H9 (cell line): Measurements from ENCODE around the gene ACACA. TPM values are rescaled to one million over a fixed set of nuclear protein-coding genes. Genes with fewer than 3 reads are reported as not detected.

Experiments used
- DNase-seq: peaks from one replicate; pipeline ENCODE4 v3.0.0-alpha.2; 2017
- H2AFZ ChIP-seq: one replicate; pipeline ENCODE4 v1.6.1; 2013; ENCODE audit warnings: mild to moderate bottlenecking, low read length, control low read depth, moderate library complexity
- H2AK5ac ChIP-seq: 2 replicates; pipeline ENCODE4 v1.6.1; 2013; ENCODE audit warnings: low read length, control low read depth, mixed read lengths; ENCODE audit not compliant: insufficient read length
- H2BK120ac ChIP-seq: one replicate; pipeline ENCODE4 v1.6.1; 2013; ENCODE audit warnings: low read depth, mild to moderate bottlenecking, low read length, control low read depth, inconsistent platforms; ENCODE audit not compliant: poor library complexity, severe bottlenecking
- H2BK12ac ChIP-seq: 2 replicates; pipeline ENCODE4 v1.6.1; 2013; ENCODE audit warnings: low read length, control low read depth, mixed read lengths, low read depth; ENCODE audit not compliant: insufficient read length
- H2BK15ac ChIP-seq: 2 replicates; pipeline ENCODE4 v1.6.1; 2013; ENCODE audit warnings: low read depth, low read length, control low read depth
- H2BK20ac ChIP-seq: one replicate; pipeline ENCODE4 v1.6.1; 2013; ENCODE audit warnings: low read depth, mild to moderate bottlenecking, low read length, control low read depth, inconsistent platforms; ENCODE audit not compliant: poor library complexity, severe bottlenecking
- H2BK5ac ChIP-seq: 2 replicates; pipeline ENCODE4 v1.6.1; 2013; ENCODE audit warnings: low read length, control low read depth, mixed read lengths; ENCODE audit not compliant: insufficient read length
- H3K14ac ChIP-seq: 2 replicates; pipeline ENCODE4 v1.6.1; 2013; ENCODE audit warnings: low read length, control low read depth; ENCODE audit not compliant: insufficient read depth
- H3K18ac ChIP-seq: 2 replicates; pipeline ENCODE4 v1.6.1; 2013; ENCODE audit warnings: low read depth, mild to moderate bottlenecking, mixed read lengths, low read length, control low read depth; ENCODE audit not compliant: insufficient read length
- H3K23ac ChIP-seq: 2 replicates; pipeline ENCODE4 v1.6.1; 2013; ENCODE audit warnings: low read length, control low read depth, mixed read lengths, low read depth; ENCODE audit not compliant: insufficient read length
- H3K23me2 ChIP-seq: 2 replicates; pipeline ENCODE4 v1.6.1; 2013; ENCODE audit warnings: low read depth, mild to moderate bottlenecking, mixed read lengths, low read length, control low read depth; ENCODE audit not compliant: insufficient read length, poor library complexity, severe bottlenecking
- H3K27ac ChIP-seq: 2 replicates; pipeline ENCODE4 v1.5.1; 2013; ENCODE audit warnings: low read length, control low read depth, mixed read lengths, low read depth; ENCODE audit not compliant: insufficient read length
- H3K27me3 ChIP-seq: 2 replicates; pipeline ENCODE4 v1.6.1; 2013; ENCODE audit warnings: low read length, control low read depth, inconsistent platforms; ENCODE audit not compliant: insufficient read depth
- H3K4ac ChIP-seq: 2 replicates; pipeline ENCODE4 v1.6.1; 2013; ENCODE audit warnings: low read depth, mild to moderate bottlenecking, control low read depth, inconsistent platforms, low read length, moderate library complexity
- H3K4me1 ChIP-seq: 2 replicates; pipeline ENCODE4 v1.6.1; 2013; ENCODE audit warnings: low read length, control low read depth, inconsistent platforms; ENCODE audit not compliant: insufficient read depth
- H3K4me2 ChIP-seq: 2 replicates; pipeline ENCODE4 v1.6.1; 2013; ENCODE audit warnings: low read length, control low read depth, mixed read lengths; ENCODE audit not compliant: insufficient read length, insufficient read depth
- H3K56ac ChIP-seq: 2 replicates; pipeline ENCODE4 v1.6.1; 2013; ENCODE audit warnings: low read depth, mild to moderate bottlenecking, mixed read lengths, low read length, control low read depth; ENCODE audit not compliant: insufficient read length
- H3K79me1 ChIP-seq: 2 replicates; pipeline ENCODE4 v1.6.1; 2013; ENCODE audit warnings: low read depth, mild to moderate bottlenecking, moderate library complexity, low read length, control low read depth, inconsistent platforms; ENCODE audit not compliant: insufficient read depth, poor library complexity, severe bottlenecking
- H3K79me2 ChIP-seq: 2 replicates; pipeline ENCODE4 v1.6.1; 2013; ENCODE audit warnings: low read length, control low read depth, inconsistent platforms; ENCODE audit not compliant: insufficient read depth
- H3K9ac ChIP-seq: 2 replicates; pipeline ENCODE4 v1.6.1; 2013; ENCODE audit warnings: low read length, control low read depth, mixed read lengths; ENCODE audit not compliant: insufficient read length; ENCODE audit errors: extremely low read depth
- H3K9me3 ChIP-seq: one replicate; pipeline ENCODE4 v1.6.1; 2013; ENCODE audit warnings: low read depth, low read length, inconsistent platforms; ENCODE audit not compliant: control insufficient read depth
- H3T11ph ChIP-seq: one replicate; pipeline ENCODE4 v1.6.1; 2013; ENCODE audit warnings: mild to moderate bottlenecking, low read length, control low read depth, inconsistent platforms
- H4K20me1 ChIP-seq: one replicate; pipeline ENCODE4 v1.6.1; 2013; ENCODE audit not compliant: control insufficient read depth, insufficient read length, insufficient read depth
- H4K5ac ChIP-seq: 2 replicates; pipeline ENCODE4 v1.6.1; 2013; ENCODE audit warnings: low read depth, mild to moderate bottlenecking, mixed read lengths, low read length, control low read depth; ENCODE audit not compliant: insufficient read length
- H4K8ac ChIP-seq: replicated peaks from 2 replicates; pipeline ENCODE4 v1.6.1; 2013; ENCODE audit warnings: low read length, control low read depth, mixed read lengths, low read depth; ENCODE audit not compliant: insufficient read length
- H4K91ac ChIP-seq: 2 replicates; pipeline ENCODE4 v1.6.1; 2013; ENCODE audit warnings: low read depth, mild to moderate bottlenecking, moderate library complexity, mixed read lengths, low read length, control low read depth; ENCODE audit not compliant: insufficient read length
- H3K27ac Mint-ChIP-seq, 3 experiments: 2 replicates in 2 of 3; 3 replicates in 1 of 3; pipeline ENCODE4 v1.8.0; 2020 to 2021; ENCODE audit warnings: mixed read lengths in 3 of 3, mild to moderate bottlenecking in 1 of 3, moderate library complexity in 1 of 3
- H3K27me3 Mint-ChIP-seq: 2 replicates; pipeline ENCODE4 v1.8.0; 2021; ENCODE audit warnings: low read depth, mild to moderate bottlenecking, moderate library complexity, mixed read lengths
- H3K36me3 Mint-ChIP-seq, 3 experiments: 2 replicates in 2 of 3; 3 replicates in 1 of 3; pipeline ENCODE4 v1.8.0; 2020 to 2021; ENCODE audit warnings: low read depth in 3 of 3, mixed read lengths in 3 of 3; ENCODE audit not compliant: insufficient read depth in 1 of 3
- H3K4me1 Mint-ChIP-seq, 2 experiments: 2 replicates each; pipeline ENCODE4 v1.8.0; 2020; ENCODE audit warnings: mixed read lengths in 2 of 2
- H3K4me3 Mint-ChIP-seq, 2 experiments: 2 replicates in 1 of 2; 3 replicates in 1 of 2; pipeline ENCODE4 v1.8.0; 2020 to 2021; ENCODE audit warnings: mild to moderate bottlenecking in 2 of 2, mixed read lengths in 2 of 2, moderate library complexity in 1 of 2
- H3K9me3 Mint-ChIP-seq, 2 experiments: 2 replicates in 1 of 2; 3 replicates in 1 of 2; pipeline ENCODE4 v1.8.0; 2020; ENCODE audit warnings: mild to moderate bottlenecking in 2 of 2, mixed read lengths in 2 of 2, moderate library complexity in 1 of 2
- CTCF ChIP-seq: fragments of 200-600 bp; sonication (generic); conservative IDR thresholded peaks from 3 replicates; pipeline ENCODE4 v1.8.0; 2021; ENCODE audit warnings: antibody characterized with exemption, mild to moderate bottlenecking
- WGBS: extraction: QIAGEN DNeasy Blood & Tissue Kit; methylation state at CpG from one replicate; pipeline ENCODE4 v1.1.7; 2013; ENCODE audit warnings: missing lambda C conversion rate, low lambda C conversion rate, mixed read lengths; ENCODE audit not compliant: insufficient read length; ENCODE audit errors: extremely low coverage; 5-methylcytosine and 5-hydroxymethylcytosine counted together
- total RNA-seq: library from RNA; stranded (reverse); gene quantifications from 2 replicates; pipeline ENCODE4 v1.2.1, GENCODE V29; 2021

Gene ACACA
- total RNA-seq, 1 experiment from 2014 or later: 135 TPM

GRCh38 chr17:37212179-37212578, 194.5 kb downstream of the ACACA start:
- H4K5ac ChIP-seq: no peak overlapping the region
- H2BK5ac ChIP-seq: no peak overlapping the region
- no peaks in the 10 kb centered on the region for H3K79me1 ChIP-seq
- H3T11ph ChIP-seq: no peak overlapping the region
- no peak overlapping the region for H2BK12ac ChIP-seq
- no peak overlapping the region for H3K4ac ChIP-seq
- no peak overlapping the region for H3K9ac ChIP-seq
- H3K14ac ChIP-seq: no peak overlapping the region
- H3K9me3 ChIP-seq: no peaks in the 10 kb centered on the region
- no peak overlapping the region for H2AK5ac ChIP-seq
- no peak overlapping the region for H4K91ac ChIP-seq
- H3K23ac ChIP-seq: no peak overlapping the region
- no peaks in the 10 kb centered on the region for H4K20me1 ChIP-seq
- no peak overlapping the region for H4K8ac ChIP-seq
- TF ChIP-seq CTCF: no peak
- peaks cover 5% of the 10 kb centered on the region; the same call in 1 of the 2 replicates for H3K4me1 ChIP-seq
- H2BK20ac ChIP-seq: no peak overlapping the region
- H3K23me2 ChIP-seq: no peaks in the 10 kb centered on the region
- H3K56ac ChIP-seq: no peak overlapping the region
- H3K36me3 Mint-ChIP-seq: peaks cover 6 to 36% (median 11%) of the 10 kb centered on the region in 3 experiments; a peak in 6 of 7 replicates
- H3K27ac Mint-ChIP-seq: peak overlapping the region in 1 of 3 experiments; percentile 89; a peak in 2 of 7 replicates
- H3K4me3 Mint-ChIP-seq: no peak overlapping the region
- H3K27me3 Mint-ChIP-seq: no peaks in the 10 kb centered on the region
- no peak overlapping the region for H2AFZ ChIP-seq
- H3K4me1 Mint-ChIP-seq: peaks cover 14 to 32% of the 10 kb centered on the region in 2 experiments
- H3K27ac ChIP-seq: no peak overlapping the region
- no peaks in the 10 kb centered on the region for H3K9me3 Mint-ChIP-seq
- WGBS: no CpG with 5 or more reads among the region's 2 CpGs
- no peak overlapping the region for H2BK15ac ChIP-seq
- H3K4me2 ChIP-seq: no peak overlapping the region
- no peak overlapping the region for H2BK120ac ChIP-seq
- no peak for DNase-seq
- no peaks in the 10 kb centered on the region for H3K79me2 ChIP-seq
- H3K18ac ChIP-seq: no peak overlapping the region
- H3K27me3 ChIP-seq: no peaks in the 10 kb centered on the region
